ENCODE results near the gene TNIP2.

TNIP2 gene

GRCh38 chr4:2702361-2702760, 53.8 kb downstream of the TNIP2 start:
- DNase-seq = peak in 11 of 42 donors; percentile 9 to 43 (median 24)

GRCh38 chr4:2700031-2700430, 56.1 kb downstream of the TNIP2 start:
- DNase-seq = no peak
- intact Hi-C loops (cut with DNase I) = no loop called here

More at GRCh38 chr4:2702361-2702760, 53.8 kb downstream of the TNIP2 start:
- intact Hi-C loops (cut with DNase I) = no loop called here

- intact Hi-C loops (cut with DNase I) = no loop called here
- DNase-seq = peak in 28 of 42 donors; percentile 8 to 75 (median 41)
Measured at GRCh38 chr4:2699534-2699933, 56.6 kb downstream of the TNIP2 start.

- intact Hi-C loops (cut with DNase I) = no loop called here
- DNase-seq = no peak
Measured at GRCh38 chr4:2698951-2699505, 57.1 kb downstream of the TNIP2 start.

- DNase-seq = peak in 26 of 42 donors; percentile 13 to 73 (median 32)
- intact Hi-C loops (cut with DNase I) = no loop called here
Measured at GRCh38 chr4:2698504-2698903, 57.6 kb downstream of the TNIP2 start.

GRCh38 chr4:2697995-2698414, 58.1 kb downstream of the TNIP2 start:
- intact Hi-C loops (cut with DNase I) = no loop called here
- no peak for DNase-seq

GRCh38 chr4:2696423-2696822, 59.7 kb downstream of the TNIP2 start:
- peak in 2 of 42 donors; percentile 13 to 20 for DNase-seq
- intact Hi-C loops (cut with DNase I) = no loop called here

- intact Hi-C loops (cut with DNase I) = no loop called here
- DNase-seq = peak in 1 of 42 donors; percentile 3
Measured at GRCh38 chr4:2695346-2696060, 60.6 kb downstream of the TNIP2 start.

- no peak for DNase-seq
- intact Hi-C loops (cut with DNase I) = no loop called here
Measured at GRCh38 chr4:2694691-2695090, 61.4 kb downstream of the TNIP2 start.

GRCh38 chr4:2691952-2692435, 64.1 kb downstream of the TNIP2 start:
- DNase-seq = peak in 1 of 42 donors; percentile 4
- intact Hi-C loops (cut with DNase I) = no loop called here

Measured in head of caudate nucleus (tissue), 42 donors.